Hepatocyte (in vitro differentiated cells): Measurements from ENCODE around the gene MALAT1.

Experiments
- CTCF ChIP-seq: fragments of 200-600 bp; sonication (generic); IDR thresholded peaks from 2 replicates; pipeline ENCODE4 v1.5.1; 2016; ENCODE audit warnings: antibody characterized with exemption, mild to moderate bottlenecking; ENCODE audit not compliant: poor library complexity
- EZH2 ChIP-seq: fragments of 200-600 bp; sonication (generic); IDR thresholded peaks from 2 replicates; pipeline ENCODE4 v1.6.1; 2016; ENCODE audit warnings: antibody characterized with exemption, mild to moderate bottlenecking, borderline replicate concordance
- EZH2phosphoT487 ChIP-seq: fragments of 200-600 bp; sonication (generic); IDR thresholded peaks from one replicate; pipeline ENCODE4 v1.6.1; 2018; ENCODE audit warnings: antibody characterized with exemption, mild to moderate bottlenecking, low read depth, moderate library complexity; ENCODE audit not compliant: unreplicated experiment, severe bottlenecking

- TF ChIP-seq CTCF (no peak), EZH2 (no peak), EZH2phosphoT487 (no peak)
These were observed 39.3 kb upstream of the MALAT1 start for GRCh38 chr11:65459552-65459951.
